Measurements from ENCODE around the gene COG1.

Gene COG1

GRCh38 chr17:73170324-73170723, 22.5 kb upstream of the COG1 start:
- POLR2A ChIA-PET, result no interaction called here
- no peak for TF ChIP-seq CTCF (IDR thresholded peaks at IDR 0.05; ENCODE audit: control extremely low read depth, extremely low read depth, low read depth, missing control alignments)
- DNase-seq (ENCODE audit: extremely low spot score), result no peak
- CTCF ChIA-PET, result interaction anchor here (1.6 to 1.7 kb wide), 2 partner anchors 14 to 443 kb away, joined by 5 read pairs; no protein-coding TSS in a partner anchor

DNA sequence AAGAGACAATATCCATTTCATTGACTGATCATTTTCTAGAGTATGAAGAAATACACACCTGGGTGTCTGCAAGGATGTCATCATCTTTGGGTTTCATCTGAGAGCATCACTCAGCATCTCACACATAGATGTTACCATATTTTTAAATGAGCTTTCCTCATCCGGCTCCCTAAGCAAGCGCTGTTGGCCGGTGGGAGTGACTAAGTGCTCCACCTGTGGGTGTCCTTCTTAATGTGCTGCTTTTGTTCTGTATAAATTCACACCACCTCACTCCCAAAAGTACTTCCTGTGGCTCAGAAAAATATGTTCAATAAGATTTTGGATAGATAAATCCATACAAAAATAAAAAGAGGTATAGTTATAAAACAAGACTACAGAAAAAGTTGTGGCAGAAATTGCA, 20.6 kb upstream of the COG1 start:
- ChIA-PET POLR2A (no interaction called here), CTCF (interaction anchor here (1.4 to 1.7 kb wide), 2 partner anchors 16 to 86 kb away, joined by 3 to 5 read pairs; no protein-coding TSS in a partner anchor)
- no peak for TF ChIP-seq CTCF (IDR thresholded peaks at IDR 0.05; ENCODE audit: control extremely low read depth, extremely low read depth, low read depth, missing control alignments)
- no peak for DNase-seq (ENCODE audit: extremely low spot score)

- POLR2A ChIA-PET, result interaction anchor here (0.6 kb wide), 1 partner anchor 18 kb away, joined by 3 read pairs; no protein-coding TSS in a partner anchor
- DNase-seq (ENCODE audit: extremely low spot score), result no peak
- no peak for TF ChIP-seq CTCF (IDR thresholded peaks at IDR 0.05; ENCODE audit: control extremely low read depth, extremely low read depth, low read depth, missing control alignments)
- CTCF ChIA-PET, result interaction anchor here (1.3 to 2.3 kb wide), 3 partner anchors 9 to 23 kb away, joined by 4 to 5 read pairs (median 4); no protein-coding TSS in a partner anchor
Observed at GRCh38 chr17:73174126-73174525, 18.7 kb upstream of the COG1 start.

GRCh38 chr17:73175962-73176565, 16.8 kb upstream of the COG1 start:
- no peak for DNase-seq (ENCODE audit: extremely low spot score)
- CTCF ChIA-PET, result no interaction called here
- POLR2A ChIA-PET, result no interaction called here
- no peak for TF ChIP-seq CTCF (IDR thresholded peaks at IDR 0.05; ENCODE audit: control extremely low read depth, extremely low read depth, low read depth, missing control alignments)

GRCh38 chr17:73179387-73179786, 13.5 kb upstream of the COG1 start:
- no peak for DNase-seq (ENCODE audit: extremely low spot score)
- CTCF ChIA-PET, result interaction anchor here (1.0 to 2.9 kb wide), 5 partner anchors 12 to 452 kb away, joined by 4 to 25 read pairs (median 8); partner anchors contain the start of genes COG1 and SSTR2
- POLR2A ChIA-PET, result no interaction called here
- TF ChIP-seq CTCF (IDR thresholded peaks at IDR 0.05; ENCODE audit: control extremely low read depth, extremely low read depth, low read depth, missing control alignments), result no peak

DNA sequence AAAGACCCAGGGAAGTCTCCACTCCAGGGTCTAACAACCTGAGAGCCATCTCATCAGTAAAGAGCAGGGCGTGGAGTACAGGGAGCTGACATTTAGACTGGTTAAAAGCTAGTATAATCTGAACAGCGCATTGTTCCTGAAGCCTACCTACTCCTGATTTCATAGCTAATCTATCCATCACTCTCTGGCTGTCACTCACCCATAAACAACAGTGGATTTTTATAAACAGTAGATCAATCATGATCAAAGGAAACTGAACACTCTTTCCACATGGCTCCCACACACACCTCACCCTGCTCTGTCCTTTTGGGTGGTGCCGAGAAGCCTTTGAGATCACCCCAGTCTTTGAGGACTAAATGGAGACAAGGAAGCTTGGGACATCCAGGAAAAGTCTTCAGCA, 13.0 kb upstream of the COG1 start:
- POLR2A ChIA-PET, result no interaction called here
- DNase-seq (ENCODE audit: extremely low spot score), result no peak
- no peak for TF ChIP-seq CTCF (IDR thresholded peaks at IDR 0.05; ENCODE audit: control extremely low read depth, extremely low read depth, low read depth, missing control alignments)
- CTCF ChIA-PET, result interaction anchor here (0.7 to 2.9 kb wide), 6 partner anchors 11 to 623 kb away, joined by 3 to 25 read pairs (median 6); partner anchors contain the start of genes COG1 and SSTR2
